ENCODE results near the gene TP63.

TP63 gene

GRCh38 chr3:189631373-189631408, at the start of gene TP63:
TSS of gene TP63 (plus strand) at chr3:189631389. CDS start at chr3:189631516, 127 bp downstream.
- no peaks in the 10 kb centered on the region for H3K27me3 ChIP-seq (ENCODE audit: control insufficient read depth in 1 of 2, insufficient read depth in 2 of 2, low read length in 2 of 2)
- no peak within 1 kb of the TSS for H3K27ac ChIP-seq (ENCODE audit: low read depth, low read length)
- H3K9me3 ChIP-seq (ENCODE audit: control insufficient read depth in 1 of 2, low read length in 2 of 2) = no peaks in the 10 kb centered on the region
- no peak within 1 kb of the TSS for H3K9ac ChIP-seq (ENCODE audit: low read depth in 1 of 2, low read length in 2 of 2)
- no peaks in the 10 kb centered on the region for H3K4me1 ChIP-seq (ENCODE audit: control insufficient read depth in 1 of 2, insufficient read depth in 2 of 2, low read length in 2 of 2)
- H3K4me3 ChIP-seq (ENCODE audit: low read depth in 1 of 2, low read length in 2 of 2) = peak within 1 kb of the TSS in 1 of 2 donors; percentile 23
- H3K36me3 ChIP-seq (ENCODE audit: control insufficient read depth in 1 of 2, insufficient read depth in 2 of 2, low read length in 2 of 2) = no peaks in the 10 kb centered on the region

GRCh38 chr3:189582179-189582578, 49.0 kb upstream of the TP63 start:
- Histone ChIP-seq H3K27ac (ENCODE audit: low read depth, low read length) (no peak overlapping the region), H3K4me3 (ENCODE audit: low read depth in 1 of 2, low read length in 2 of 2) (no peak overlapping the region), H3K9ac (ENCODE audit: low read depth in 1 of 2, low read length in 2 of 2) (no peak overlapping the region), H3K4me1 (ENCODE audit: control insufficient read depth in 1 of 2, insufficient read depth in 2 of 2, low read length in 2 of 2) (no peaks in the 10 kb centered on the region), H3K36me3 (ENCODE audit: control insufficient read depth in 1 of 2, insufficient read depth in 2 of 2, low read length in 2 of 2) (no peaks in the 10 kb centered on the region), H3K27me3 (ENCODE audit: control insufficient read depth in 1 of 2, insufficient read depth in 2 of 2, low read length in 2 of 2) (no peaks in the 10 kb centered on the region), H3K9me3 (ENCODE audit: control insufficient read depth in 1 of 2, low read length in 2 of 2) (no peaks in the 10 kb centered on the region)

- H3K4me1 ChIP-seq (ENCODE audit: control insufficient read depth in 1 of 2, insufficient read depth in 2 of 2, low read length in 2 of 2) = no peaks in the 10 kb centered on the region
- no peak overlapping the region for H3K27ac ChIP-seq (ENCODE audit: low read depth, low read length)
- H3K9ac ChIP-seq (ENCODE audit: low read depth in 1 of 2, low read length in 2 of 2) = no peak overlapping the region
- no peaks in the 10 kb centered on the region for H3K36me3 ChIP-seq (ENCODE audit: control insufficient read depth in 1 of 2, insufficient read depth in 2 of 2, low read length in 2 of 2)
- no peaks in the 10 kb centered on the region for H3K27me3 ChIP-seq (ENCODE audit: control insufficient read depth in 1 of 2, insufficient read depth in 2 of 2, low read length in 2 of 2)
- H3K4me3 ChIP-seq (ENCODE audit: low read depth in 1 of 2, low read length in 2 of 2) = no peak overlapping the region
- no peaks in the 10 kb centered on the region for H3K9me3 ChIP-seq (ENCODE audit: control insufficient read depth in 1 of 2, low read length in 2 of 2)
These were observed 46.5 kb upstream of the TP63 start for GRCh38 chr3:189584645-189585044.

- Histone ChIP-seq H3K27me3 (ENCODE audit: control insufficient read depth in 1 of 2, insufficient read depth in 2 of 2, low read length in 2 of 2) (no peaks in the 10 kb centered on the region), H3K27ac (ENCODE audit: low read depth, low read length) (no peak overlapping the region), H3K9me3 (ENCODE audit: control insufficient read depth in 1 of 2, low read length in 2 of 2) (no peaks in the 10 kb centered on the region), H3K4me3 (ENCODE audit: low read depth in 1 of 2, low read length in 2 of 2) (no peak overlapping the region), H3K4me1 (ENCODE audit: control insufficient read depth in 1 of 2, insufficient read depth in 2 of 2, low read length in 2 of 2) (no peaks in the 10 kb centered on the region), H3K9ac (ENCODE audit: low read depth in 1 of 2, low read length in 2 of 2) (no peak overlapping the region), H3K36me3 (ENCODE audit: control insufficient read depth in 1 of 2, insufficient read depth in 2 of 2, low read length in 2 of 2) (no peaks in the 10 kb centered on the region)
These were observed 44.1 kb upstream of the TP63 start for GRCh38 chr3:189586941-189587663.

- Histone ChIP-seq H3K27ac (ENCODE audit: low read depth, low read length) (no peak overlapping the region), H3K4me1 (ENCODE audit: control insufficient read depth in 1 of 2, insufficient read depth in 2 of 2, low read length in 2 of 2) (no peaks in the 10 kb centered on the region), H3K9me3 (ENCODE audit: control insufficient read depth in 1 of 2, low read length in 2 of 2) (no peaks in the 10 kb centered on the region), H3K9ac (ENCODE audit: low read depth in 1 of 2, low read length in 2 of 2) (no peak overlapping the region), H3K36me3 (ENCODE audit: control insufficient read depth in 1 of 2, insufficient read depth in 2 of 2, low read length in 2 of 2) (no peaks in the 10 kb centered on the region), H3K4me3 (ENCODE audit: low read depth in 1 of 2, low read length in 2 of 2) (no peak overlapping the region), H3K27me3 (ENCODE audit: control insufficient read depth in 1 of 2, insufficient read depth in 2 of 2, low read length in 2 of 2) (no peaks in the 10 kb centered on the region)
These were observed 43.5 kb upstream of the TP63 start for GRCh38 chr3:189587664-189588040.

- H3K9ac ChIP-seq (ENCODE audit: low read depth in 1 of 2, low read length in 2 of 2) = no peak overlapping the region
- H3K4me3 ChIP-seq (ENCODE audit: low read depth in 1 of 2, low read length in 2 of 2) = no peak overlapping the region
- H3K36me3 ChIP-seq (ENCODE audit: control insufficient read depth in 1 of 2, insufficient read depth in 2 of 2, low read length in 2 of 2) = no peaks in the 10 kb centered on the region
- no peaks in the 10 kb centered on the region for H3K9me3 ChIP-seq (ENCODE audit: control insufficient read depth in 1 of 2, low read length in 2 of 2)
- H3K27ac ChIP-seq (ENCODE audit: low read depth, low read length) = no peak overlapping the region
- no peaks in the 10 kb centered on the region for H3K4me1 ChIP-seq (ENCODE audit: control insufficient read depth in 1 of 2, insufficient read depth in 2 of 2, low read length in 2 of 2)
- H3K27me3 ChIP-seq (ENCODE audit: control insufficient read depth in 1 of 2, insufficient read depth in 2 of 2, low read length in 2 of 2) = no peaks in the 10 kb centered on the region
These were observed 43.1 kb upstream of the TP63 start for GRCh38 chr3:189588070-189588469.

GRCh38 chr3:189588475-189589178, 42.6 kb upstream of the TP63 start:
- H3K4me3 ChIP-seq (ENCODE audit: low read depth in 1 of 2, low read length in 2 of 2) = no peak overlapping the region
- H3K9me3 ChIP-seq (ENCODE audit: control insufficient read depth in 1 of 2, low read length in 2 of 2) = no peaks in the 10 kb centered on the region
- no peaks in the 10 kb centered on the region for H3K4me1 ChIP-seq (ENCODE audit: control insufficient read depth in 1 of 2, insufficient read depth in 2 of 2, low read length in 2 of 2)
- no peaks in the 10 kb centered on the region for H3K27me3 ChIP-seq (ENCODE audit: control insufficient read depth in 1 of 2, insufficient read depth in 2 of 2, low read length in 2 of 2)
- H3K36me3 ChIP-seq (ENCODE audit: control insufficient read depth in 1 of 2, insufficient read depth in 2 of 2, low read length in 2 of 2) = no peaks in the 10 kb centered on the region
- no peak overlapping the region for H3K27ac ChIP-seq (ENCODE audit: low read depth, low read length)
- no peak overlapping the region for H3K9ac ChIP-seq (ENCODE audit: low read depth in 1 of 2, low read length in 2 of 2)

GRCh38 chr3:189589179-189589569, 42.0 kb upstream of the TP63 start:
- Histone ChIP-seq H3K4me1 (ENCODE audit: control insufficient read depth in 1 of 2, insufficient read depth in 2 of 2, low read length in 2 of 2) (no peaks in the 10 kb centered on the region), H3K9me3 (ENCODE audit: control insufficient read depth in 1 of 2, low read length in 2 of 2) (no peaks in the 10 kb centered on the region), H3K27me3 (ENCODE audit: control insufficient read depth in 1 of 2, insufficient read depth in 2 of 2, low read length in 2 of 2) (no peaks in the 10 kb centered on the region), H3K27ac (ENCODE audit: low read depth, low read length) (no peak overlapping the region), H3K4me3 (ENCODE audit: low read depth in 1 of 2, low read length in 2 of 2) (no peak overlapping the region), H3K9ac (ENCODE audit: low read depth in 1 of 2, low read length in 2 of 2) (no peak overlapping the region), H3K36me3 (ENCODE audit: control insufficient read depth in 1 of 2, insufficient read depth in 2 of 2, low read length in 2 of 2) (no peaks in the 10 kb centered on the region)

- no peaks in the 10 kb centered on the region for H3K27me3 ChIP-seq (ENCODE audit: control insufficient read depth in 1 of 2, insufficient read depth in 2 of 2, low read length in 2 of 2)
- no peaks in the 10 kb centered on the region for H3K9me3 ChIP-seq (ENCODE audit: control insufficient read depth in 1 of 2, low read length in 2 of 2)
- H3K9ac ChIP-seq (ENCODE audit: low read depth in 1 of 2, low read length in 2 of 2) = no peak overlapping the region
- H3K4me1 ChIP-seq (ENCODE audit: control insufficient read depth in 1 of 2, insufficient read depth in 2 of 2, low read length in 2 of 2) = no peaks in the 10 kb centered on the region
- H3K27ac ChIP-seq (ENCODE audit: low read depth, low read length) = no peak overlapping the region
- no peaks in the 10 kb centered on the region for H3K36me3 ChIP-seq (ENCODE audit: control insufficient read depth in 1 of 2, insufficient read depth in 2 of 2, low read length in 2 of 2)
- no peak overlapping the region for H3K4me3 ChIP-seq (ENCODE audit: low read depth in 1 of 2, low read length in 2 of 2)
These were observed 41.0 kb upstream of the TP63 start for GRCh38 chr3:189590223-189590622.

GRCh38 chr3:189593581-189593980, 37.6 kb upstream of the TP63 start:
- no peaks in the 10 kb centered on the region for H3K9me3 ChIP-seq (ENCODE audit: control insufficient read depth in 1 of 2, low read length in 2 of 2)
- H3K4me3 ChIP-seq (ENCODE audit: low read depth in 1 of 2, low read length in 2 of 2) = no peak overlapping the region
- H3K27ac ChIP-seq (ENCODE audit: low read depth, low read length) = no peak overlapping the region
- no peaks in the 10 kb centered on the region for H3K27me3 ChIP-seq (ENCODE audit: control insufficient read depth in 1 of 2, insufficient read depth in 2 of 2, low read length in 2 of 2)
- H3K36me3 ChIP-seq (ENCODE audit: control insufficient read depth in 1 of 2, insufficient read depth in 2 of 2, low read length in 2 of 2) = no peaks in the 10 kb centered on the region
- no peaks in the 10 kb centered on the region for H3K4me1 ChIP-seq (ENCODE audit: control insufficient read depth in 1 of 2, insufficient read depth in 2 of 2, low read length in 2 of 2)
- H3K9ac ChIP-seq (ENCODE audit: low read depth in 1 of 2, low read length in 2 of 2) = no peak overlapping the region

All from duodenal mucosa (tissue), 2 donors.